ENCODE data around the gene ABL2. TPM values are rescaled to one million over a fixed set of nuclear protein-coding genes. Genes with fewer than 3 reads are reported as not detected.

Gene ABL2
- total and polyA plus RNA-seq, 9 of the 15 experiments (the other 6 are each of a cell fraction or from before 2014, with no cell fraction given) = 1.4 to 15.0 (median 8.6) TPM

- ATAC-seq (peak; percentile 43), DNase-seq (ENCODE audit: extremely low read depth in 1 of 4, low spot score in 3 of 4) (peak in 1 of 4 experiments; percentile 45), FAIRE-seq (no peak)
- intact Hi-C loops (cut with micrococcal nuclease) = loop anchor here (2.0 kb wide), 2 partner anchors 35 to 45 kb away; no protein-coding TSS in a partner anchor
- H3K4me3 ChIP-seq = no peak overlapping the region
- no peak overlapping the region for H3K4me2 ChIP-seq (ENCODE audit: insufficient read depth, low read length)
- no peaks in the 10 kb centered on the region for H3K9me1 ChIP-seq (ENCODE audit: control insufficient read depth, insufficient read depth, low read length)
- ChIA-PET POLR2A (interaction anchor here (1.0 to 1.4 kb wide), 2 partner anchors 32 to 45 kb away, joined by 3 to 4 read pairs; no protein-coding TSS in a partner anchor), CTCF (ENCODE audit: low intra/inter-chr PET ratio) (interaction anchor here (0.6 kb wide), 1 partner anchor 989 kb away, joined by 3 read pairs; no protein-coding TSS in a partner anchor)
- no peaks in the 10 kb centered on the region for H3K27me3 ChIP-seq (ENCODE audit: control insufficient read depth in 2 of 2, insufficient read depth in 2 of 2, low read length in 2 of 2)
- H2AFZ ChIP-seq (ENCODE audit: low read depth, low read length) = no peak overlapping the region
- H4K20me1 ChIP-seq (replicated peaks; ENCODE audit: control insufficient read depth, insufficient read depth, low read length) = no peaks in the 10 kb centered on the region
- WGBS (ENCODE audit: insufficient coverage, low coverage, missing lambda C conversion rate) = 70% methylated on average over 8 of the region's 8 CpGs
- in situ Hi-C loops (cut with MboI) = no loop called here
- peaks cover 76% of the 10 kb centered on the region for H3K36me3 ChIP-seq (ENCODE audit: control insufficient read depth, insufficient read depth, low read length)
- no peaks in the 10 kb centered on the region for H3K9me3 ChIP-seq (replicated peaks; ENCODE audit: control insufficient read depth, insufficient read depth, low read depth, low read length)
- H3K4me1 ChIP-seq (replicated peaks in 1 of 2; ENCODE audit: control insufficient read depth in 2 of 2, insufficient read depth in 2 of 2, low read length in 2 of 2) = peaks cover 13 to 38% of the 10 kb centered on the region in 2 experiments
- peak overlapping the region; percentile 57; the same call in 2 of the 3 replicates for H3K27ac ChIP-seq (ENCODE audit: extremely low read depth, low read depth, low read length)
- H3K9ac ChIP-seq (ENCODE audit: insufficient read depth in 1 of 2, low read depth in 2 of 2, low read length in 2 of 2) = no peak overlapping the region
- BruUV-seq (replicated peaks) = no TSS peak
- H3K79me2 ChIP-seq (ENCODE audit: control insufficient read depth, insufficient read depth, low read length) = peaks cover 20% of the 10 kb centered on the region; the same call in 2 of the 3 replicates
- no peak for TF ChIP-seq ZNF668 (CRISPR knock-in tag; IDR thresholded peaks at IDR 0.05)
- TF ChIP-seq JUND (IDR thresholded peaks at IDR 0.05; ENCODE audit: borderline replicate concordance, low read depth, low read length) = peak; percentile 58; the same call in 1 of the 2 replicates
- TF ChIP-seq JUND (tag; IDR thresholded peaks at IDR 0.05; ENCODE audit: borderline replicate concordance, low read depth, low read length) = no peak
- no peak for TF ChIP-seq SP1 (CRISPR knock-in tag; IDR thresholded peaks at IDR 0.05)
- TF ChIP-seq RAD21 (CRISPR knock-in tag; conservative IDR thresholded peaks at IDR 0.05 in 1 of 2, IDR thresholded peaks at IDR 0.05 in 1 of 2) = 0 out of 4 replicates have a peak, but pooled peaks of 1 of the 2 experiments have one; percentile 1
- TF ChIP-seq ATF3 (IDR thresholded peaks at IDR 0.05) = peak; percentile 82
- no peak for TF ChIP-seq ATF3 (CRISPR knock-in tag; conservative IDR thresholded peaks at IDR 0.05)
- no peak for TF ChIP-seq TRIM24 (IDR thresholded peaks at IDR 0.05)
- TF ChIP-seq FOSL1 (tag; conservative IDR thresholded peaks at IDR 0.05) = peak; percentile 52; the same call in 1 of the 2 replicates
- TF ChIP-seq PHF20 (IDR thresholded peaks at IDR 0.05; ENCODE audit: partially characterized antibody) = peak; percentile 29
- 0 out of 2 replicates have a peak, but pooled peaks have one; percentile 26 for TF ChIP-seq FOXP4 (CRISPR knock-in tag; IDR thresholded peaks at IDR 0.05; ENCODE audit: borderline replicate concordance)
- TF ChIP-seq CEBPB (tag; IDR thresholded peaks at IDR 0.05) = peak; percentile 78
- no peak for TF ChIP-seq NR2C2 (CRISPR knock-in tag; IDR thresholded peaks at IDR 0.05)
- TF ChIP-seq NR2C2 (tag; IDR thresholded peaks at IDR 0.05) = peak; percentile 39
- TF ChIP-seq PTRF (tag; IDR thresholded peaks at IDR 0.05) = no peak
- TF ChIP-seq TCF3 (CRISPR knock-in tag; IDR thresholded peaks at IDR 0.05) = 0 out of 2 replicates have a peak, but pooled peaks have one; percentile 2
- TF ChIP-seq CEBPG (CRISPR knock-in tag; IDR thresholded peaks at IDR 0.05) = no peak
- TF ChIP-seq CEBPG (tag; conservative IDR thresholded peaks at IDR 0.05 in 1 of 2, IDR thresholded peaks at IDR 0.05 in 1 of 2) = peak in 1 of 2 experiments; percentile 45; a peak in 1 of 4 replicates
- no peak for TF ChIP-seq ZNF311 (CRISPR knock-in tag; IDR thresholded peaks at IDR 0.05)
Observed at GRCh38 chr1:179061360-179062282, 167.9 kb downstream of the ABL2 start.
